HG03521 (cell line): Measurements from ENCODE around the gene KIF4B.

ENCODE experiments used
- ATAC-seq: cut with Tn5 transposase; IDR thresholded peaks from one replicate; pipeline ENCODE4 v1.9.1; 2021; ENCODE audit warnings: mild to moderate bottlenecking, moderate library complexity; ENCODE audit not compliant: unreplicated experiment

The KIF4B gene

GRCh38 chr5:155050384-155051019, 36.9 kb downstream of the KIF4B start:
- ATAC-seq = no peak

- peak; percentile 50 for ATAC-seq
Measured at GRCh38 chr5:155052532-155052931, 39.0 kb downstream of the KIF4B start.

DNA sequence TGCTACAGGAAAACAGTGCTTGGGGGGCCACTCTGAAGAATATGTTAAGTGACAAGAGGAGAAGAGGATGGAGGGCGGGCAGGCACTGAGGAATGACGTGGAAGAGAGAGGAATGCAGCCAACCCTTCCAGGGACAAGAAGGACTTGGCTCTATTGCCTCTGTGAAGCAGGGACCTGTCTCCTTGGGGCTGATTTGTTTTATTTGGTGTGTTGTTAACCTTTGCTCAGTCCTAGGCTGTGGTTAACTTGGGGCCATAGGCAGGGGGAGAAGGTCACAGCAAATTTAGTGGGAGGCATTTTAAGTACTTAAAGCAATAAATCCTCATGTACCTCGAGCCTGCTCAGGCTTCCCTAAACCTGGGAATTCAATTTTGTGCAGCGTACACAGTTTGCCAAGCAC, 39.9 kb downstream of the KIF4B start:
- no peak for ATAC-seq

DNA sequence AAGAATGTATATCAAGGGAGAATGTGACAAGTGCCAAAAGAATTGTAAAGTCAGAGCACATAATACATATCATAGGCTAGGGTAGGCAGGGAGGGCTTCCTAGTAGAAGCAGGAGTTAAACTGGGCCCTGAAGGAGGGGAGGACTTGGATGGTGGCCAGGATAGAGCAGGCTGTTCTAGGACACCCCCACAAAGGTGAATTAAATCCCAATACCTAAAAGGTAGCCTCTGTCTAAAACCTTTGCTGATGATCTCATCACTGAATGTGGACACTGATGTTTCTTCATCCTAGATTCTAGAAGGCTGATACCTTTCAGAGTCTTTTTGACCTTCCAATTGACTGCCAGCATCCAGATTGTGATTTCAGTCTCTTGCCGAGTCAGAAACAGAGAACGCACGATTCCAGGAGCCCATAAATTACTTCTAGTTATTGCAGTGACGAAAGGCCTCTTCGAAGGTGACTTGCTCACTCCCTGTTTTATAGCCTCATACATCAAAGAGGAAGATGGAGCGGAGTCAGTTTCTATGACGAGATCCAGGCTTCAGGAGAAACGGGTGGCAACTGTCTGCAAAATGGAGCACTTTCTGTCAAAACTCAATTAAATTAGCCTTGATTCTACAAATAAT, 43.2 kb downstream of the KIF4B start:
- no peak for ATAC-seq

DNA sequence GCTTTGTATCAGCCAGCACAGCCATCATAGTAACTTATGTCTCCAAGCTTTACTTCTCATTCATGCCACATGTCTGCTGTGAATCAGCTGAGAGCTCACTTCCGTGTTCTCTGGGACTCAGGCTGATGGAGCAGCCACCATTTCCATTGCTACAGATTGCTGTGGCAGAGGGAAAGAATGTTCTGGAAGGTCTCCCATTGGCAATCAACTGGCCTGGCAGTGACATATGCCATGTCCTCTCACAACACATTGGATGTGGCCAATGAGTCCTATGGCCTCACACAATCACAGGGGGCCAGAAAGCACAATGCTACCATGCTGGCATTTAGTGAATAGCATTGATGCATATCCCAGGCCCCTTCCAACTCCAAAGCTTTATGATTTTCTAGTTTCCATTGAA, 44.1 kb downstream of the KIF4B start:
- no peak for ATAC-seq

DNA sequence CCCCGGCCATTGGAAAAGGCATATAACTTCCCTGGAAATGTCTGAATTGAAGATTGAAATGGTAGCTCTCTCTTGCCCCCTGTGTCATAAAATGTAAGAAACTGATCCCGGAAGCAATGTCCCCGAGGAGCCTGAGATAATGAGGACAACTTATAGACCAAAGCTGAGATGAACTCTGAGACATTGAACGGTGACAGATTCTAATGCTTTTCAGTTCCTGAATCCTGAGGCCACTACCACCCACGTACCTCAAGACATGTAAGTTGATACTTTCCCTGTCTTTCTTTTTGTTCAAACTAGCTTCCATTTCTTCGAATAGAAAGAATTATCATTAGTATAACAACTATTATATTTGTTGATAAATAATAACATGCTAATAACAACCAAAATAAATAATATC, 51.0 kb downstream of the KIF4B start:
- peak; percentile 44 for ATAC-seq

DNA sequence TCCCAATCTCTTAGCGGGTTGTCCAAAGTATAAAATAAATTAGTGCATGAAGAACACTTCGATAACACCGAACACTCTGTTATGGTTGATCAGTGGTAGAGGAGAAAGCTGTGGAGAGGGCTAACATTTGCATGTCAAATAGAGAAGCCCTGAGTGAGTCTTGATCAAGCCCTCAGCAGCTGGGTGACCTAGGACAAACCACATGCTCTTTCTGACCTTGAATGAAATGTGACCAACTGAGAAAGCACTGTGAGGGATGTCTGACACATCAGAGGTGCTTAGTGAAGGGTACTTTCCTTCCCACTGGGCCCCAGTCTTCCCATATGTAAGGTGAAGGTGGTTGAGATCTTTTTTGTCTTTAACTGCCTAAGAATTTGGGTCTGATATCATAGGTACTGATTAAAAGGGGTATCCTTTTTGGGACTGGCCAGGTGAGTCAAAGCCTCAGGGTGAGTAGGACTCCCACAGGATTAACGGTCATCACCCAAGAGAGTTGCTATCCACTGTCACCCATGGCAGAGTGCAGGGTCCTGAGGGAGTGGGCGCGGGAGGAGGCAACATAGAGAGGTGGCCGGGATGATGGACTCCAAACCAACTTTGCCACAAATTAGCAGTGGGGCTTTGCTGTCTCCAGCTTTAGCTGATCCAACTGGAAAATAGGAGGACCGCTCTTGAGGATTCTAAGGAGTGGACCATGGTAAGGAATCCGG, 53.5 kb downstream of the KIF4B start:
- no peak for ATAC-seq
